HEK293 (cell line): ENCODE data around the gene LRRC7.

Experiments
- CTCF ChIP-seq: fragments of 450-650 bp; formaldehyde crosslinking; IDR thresholded peaks from 2 replicates; pipeline ENCODE4 v1.5.1; 2016; ENCODE audit warnings: missing biosample characterization, missing genetic modification characterization
- PBX3 ChIP-seq: sonication (generic); formaldehyde crosslinking; IDR thresholded peaks from 2 replicates; pipeline ENCODE4 v1.8.1; 2022; ENCODE audit warnings: mild to moderate bottlenecking, moderate library complexity, missing genetic modification reagents
- SALL2 ChIP-seq: fragments of 450-650 bp; formaldehyde crosslinking; IDR thresholded peaks from 2 replicates; pipeline ENCODE4 v1.5.0; 2017; ENCODE audit warnings: missing biosample characterization, mild to moderate bottlenecking, missing genetic modification characterization, borderline replicate concordance
- SP2 ChIP-seq: fragments of 450-650 bp; formaldehyde crosslinking; IDR thresholded peaks from 2 replicates; pipeline ENCODE4 v1.5.1; 2016; ENCODE audit warnings: missing biosample characterization, missing genetic modification characterization
- ZBTB1 ChIP-seq: fragments of 450-650 bp; formaldehyde crosslinking; IDR thresholded peaks from 2 replicates; pipeline ENCODE4 v1.5.1; 2016; ENCODE audit warnings: missing biosample characterization, missing genetic modification characterization
- ZFP3 ChIP-seq: fragments of 450-650 bp; formaldehyde crosslinking; IDR thresholded peaks from 2 replicates; pipeline ENCODE4 v1.5.1; 2016; ENCODE audit warnings: low read depth, missing biosample characterization, missing genetic modification characterization
- ZNF112 ChIP-seq: fragments of 450-650 bp; formaldehyde crosslinking; IDR thresholded peaks from 2 replicates; pipeline ENCODE4 v1.5.0; 2017; ENCODE audit warnings: missing biosample characterization, missing genetic modification characterization
- ZNF184 ChIP-seq: fragments of 450-650 bp; IDR thresholded peaks from 2 replicates; pipeline ENCODE4 v1.5.1; 2018; ENCODE audit warnings: missing biosample characterization, mild to moderate bottlenecking, missing genetic modification characterization
- ZNF239 ChIP-seq: fragments of 450-650 bp; formaldehyde crosslinking; IDR thresholded peaks from 2 replicates; pipeline ENCODE4 v1.5.1; 2016; ENCODE audit warnings: missing biosample characterization, missing genetic modification characterization
- ZNF274 ChIP-seq, 2 experiments: fragments of 200-500 bp in 1 of 2; fragments of 450-650 bp in 1 of 2; sonication (Bioruptor generic) in 1 of 2; formaldehyde crosslinking in 1 of 2; IDR thresholded peaks; 2 replicates each; pipeline versions ENCODE4 v1.5.1 to v1.6.1; 2014 to 2016; ENCODE audit warnings: borderline replicate concordance in 1 of 2, inconsistent platforms in 1 of 2, low read length in 1 of 2, missing biosample characterization in 1 of 2, missing genetic modification characterization in 1 of 2
- ZNF416 ChIP-seq: fragments of 450-650 bp; formaldehyde crosslinking; IDR thresholded peaks from 2 replicates; pipeline ENCODE4 v1.5.1; 2016; ENCODE audit warnings: missing biosample characterization, missing genetic modification characterization
- ZNF530 ChIP-seq: fragments of 450-650 bp; formaldehyde crosslinking; IDR thresholded peaks from 2 replicates; pipeline ENCODE4 v1.5.1; 2016; ENCODE audit warnings: low read depth, missing biosample characterization, missing genetic modification characterization
- ZNF785 ChIP-seq: fragments of 450-650 bp; formaldehyde crosslinking; IDR thresholded peaks from 2 replicates; pipeline ENCODE4 v1.5.1; 2016; ENCODE audit warnings: missing biosample characterization, missing genetic modification characterization

GRCh38 chr1:69776555-69776954 lies 208.8 kb downstream of the LRRC7 start:
- TF ChIP-seq SALL2 (tag by site-specific recombination): no peak
- TF ChIP-seq SP2 (tag by site-specific recombination): no peak
- TF ChIP-seq ZNF239: no peak
- no peak for TF ChIP-seq ZNF184 (tag by site-specific recombination)
- no peak for TF ChIP-seq ZNF416
- TF ChIP-seq ZFP3 (tag by site-specific recombination): no peak
- no peak for TF ChIP-seq ZNF274 (IDR thresholded peaks at IDR 0.05; ENCODE audit: low read length)
- no peak for TF ChIP-seq ZNF274 (tag by site-specific recombination; IDR thresholded peaks at IDR 0.05; ENCODE audit: borderline replicate concordance)
- no peak for TF ChIP-seq CTCF (tag by site-specific recombination)
- no peak for TF ChIP-seq ZNF530 (tag by site-specific recombination)
- no peak for TF ChIP-seq PBX3 (CRISPR knock-in tag)
- TF ChIP-seq ZNF112: no peak
- no peak for TF ChIP-seq ZBTB1 (tag by site-specific recombination)
- no peak for TF ChIP-seq ZNF785 (tag by site-specific recombination)
